ENCODE results near the gene CLIC4.

- TF ChIP-seq CTCF (IDR thresholded peaks at IDR 0.05): no peak
- no peak for TF ChIP-seq POLR2A (IDR thresholded peaks at IDR 0.05)
Observed at GRCh38 chr1:24762133-24762676, 17.0 kb downstream of the CLIC4 start.
